Progenitor cell of endocrine pancreas (in vitro differentiated cells): ENCODE results near the gene PI4K2B. TPM values are rescaled to one million over a fixed set of nuclear protein-coding genes. Genes with fewer than 3 reads are reported as not detected.

Experiments
- DNase-seq: peaks from one replicate; pipeline ENCODE4 v3.0.0; 2021; ENCODE audit warnings: low spot score; ENCODE audit not compliant: unreplicated experiment
- H3K27ac Mint-ChIP-seq: 2 replicates; pipeline ENCODE4 v1.8.0; 2021; ENCODE audit warnings: mild to moderate bottlenecking, moderate library complexity, mixed read lengths
- H3K27me3 Mint-ChIP-seq: 2 replicates; pipeline ENCODE4 v1.8.0; 2021; ENCODE audit warnings: mixed read lengths
- H3K36me3 Mint-ChIP-seq: 2 replicates; pipeline ENCODE4 v1.8.0; 2022; ENCODE audit warnings: mixed read lengths; ENCODE audit not compliant: insufficient read depth
- H3K4me1 Mint-ChIP-seq: 2 replicates; pipeline ENCODE4 v1.8.0; 2021; ENCODE audit warnings: low read depth, mixed read lengths
- H3K4me3 Mint-ChIP-seq: 2 replicates; pipeline ENCODE4 v1.8.0; 2021; ENCODE audit warnings: low read depth, mild to moderate bottlenecking, moderate library complexity, mixed read lengths
- H3K9me3 Mint-ChIP-seq: 2 replicates; pipeline ENCODE4 v1.8.0; 2021; ENCODE audit warnings: low read depth, mixed read lengths
- total RNA-seq: library from RNA; stranded (reverse); gene quantifications from 2 replicates; pipeline ENCODE4 v1.2.1, GENCODE V29; 2021
- TF ChIP-seq, protein P1 (sequence below): fragments of 200-600 bp; sonication (generic); IDR thresholded peaks from one replicate; pipeline ENCODE4 v1.5.0; 2021; ENCODE audit warnings: antibody characterized with exemption, mild to moderate bottlenecking; ENCODE audit not compliant: unreplicated experiment

Gene PI4K2B
- total RNA-seq, 1 donor from 2014 or later, result 13.9 TPM

GRCh38 chr4:25258980-25259578 lies 25.2 kb downstream of the PI4K2B start:
- Mint-ChIP-seq H3K27ac (peak overlapping the region; percentile 16), H3K9me3 (no peaks in the 10 kb centered on the region), H3K4me3 (no peak overlapping the region), H3K4me1 (peaks cover 14% of the 10 kb centered on the region), H3K27me3 (no peaks in the 10 kb centered on the region), H3K36me3 (peaks cover 13% of the 10 kb centered on the region)
- TF ChIP-seq, protein P1, sequence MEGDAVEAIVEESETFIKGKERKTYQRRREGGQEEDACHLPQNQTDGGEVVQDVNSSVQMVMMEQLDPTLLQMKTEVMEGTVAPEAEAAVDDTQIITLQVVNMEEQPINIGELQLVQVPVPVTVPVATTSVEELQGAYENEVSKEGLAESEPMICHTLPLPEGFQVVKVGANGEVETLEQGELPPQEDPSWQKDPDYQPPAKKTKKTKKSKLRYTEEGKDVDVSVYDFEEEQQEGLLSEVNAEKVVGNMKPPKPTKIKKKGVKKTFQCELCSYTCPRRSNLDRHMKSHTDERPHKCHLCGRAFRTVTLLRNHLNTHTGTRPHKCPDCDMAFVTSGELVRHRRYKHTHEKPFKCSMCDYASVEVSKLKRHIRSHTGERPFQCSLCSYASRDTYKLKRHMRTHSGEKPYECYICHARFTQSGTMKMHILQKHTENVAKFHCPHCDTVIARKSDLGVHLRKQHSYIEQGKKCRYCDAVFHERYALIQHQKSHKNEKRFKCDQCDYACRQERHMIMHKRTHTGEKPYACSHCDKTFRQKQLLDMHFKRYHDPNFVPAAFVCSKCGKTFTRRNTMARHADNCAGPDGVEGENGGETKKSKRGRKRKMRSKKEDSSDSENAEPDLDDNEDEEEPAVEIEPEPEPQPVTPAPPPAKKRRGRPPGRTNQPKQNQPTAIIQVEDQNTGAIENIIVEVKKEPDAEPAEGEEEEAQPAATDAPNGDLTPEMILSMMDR, result no peak
- DNase-seq, result no peak

DNA sequence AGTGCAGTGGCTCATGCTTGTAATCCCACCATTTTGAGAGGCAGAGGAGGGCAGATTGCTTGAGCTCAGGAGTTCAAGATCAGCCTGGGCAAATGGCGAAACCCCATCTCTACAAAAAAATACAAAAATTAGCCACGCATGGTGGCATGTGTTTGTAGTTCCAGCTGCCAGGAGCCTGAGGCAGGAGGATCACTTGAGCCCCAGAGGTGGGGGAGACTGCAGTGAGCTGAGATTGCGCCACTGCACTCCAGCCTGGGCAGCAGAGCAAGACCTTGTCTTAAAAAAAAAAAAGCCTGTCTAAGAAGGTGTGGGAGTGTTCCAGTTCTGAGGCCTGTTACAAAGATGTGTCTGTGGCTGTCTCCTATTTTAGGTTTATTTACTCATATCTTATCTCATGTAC lies 38.0 kb downstream of the PI4K2B start:
- no peak for DNase-seq
- H3K27me3 Mint-ChIP-seq, result no peaks in the 10 kb centered on the region
- H3K27ac Mint-ChIP-seq, result no peak overlapping the region
- H3K36me3 Mint-ChIP-seq, result peaks cover 10% of the 10 kb centered on the region
- H3K9me3 Mint-ChIP-seq, result no peaks in the 10 kb centered on the region
- TF ChIP-seq, protein P1, result no peak
- no peak overlapping the region for H3K4me3 Mint-ChIP-seq
- H3K4me1 Mint-ChIP-seq, result no peaks in the 10 kb centered on the region

GRCh38 chr4:25280210-25280609 lies 46.4 kb downstream of the PI4K2B start:
- no peaks in the 10 kb centered on the region for H3K27me3 Mint-ChIP-seq

DNA sequence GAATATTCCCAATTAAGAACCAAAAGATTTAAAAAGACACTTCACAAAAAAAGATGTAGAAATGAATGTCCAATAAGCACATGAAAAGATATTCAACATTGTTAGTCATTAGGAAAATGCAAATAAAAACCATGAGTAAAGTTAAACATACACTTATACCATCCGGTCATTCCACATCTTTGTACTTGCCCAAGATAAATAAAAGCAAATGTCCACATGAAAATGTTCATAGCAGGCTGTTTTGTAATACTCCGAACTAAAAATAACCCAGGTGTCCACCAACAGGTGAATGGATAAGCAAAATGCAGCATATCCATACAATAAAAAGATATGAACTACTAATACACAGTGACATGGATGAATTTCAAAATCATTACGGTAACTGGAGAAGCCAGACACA lies 50.1 kb downstream of the PI4K2B start:
- TF ChIP-seq, protein P1, result no peak
- Mint-ChIP-seq H3K4me3 (no peak overlapping the region), H3K9me3 (peaks cover 19% of the 10 kb centered on the region), H3K4me1 (no peaks in the 10 kb centered on the region), H3K27me3 (no peaks in the 10 kb centered on the region), H3K36me3 (peaks cover 3% of the 10 kb centered on the region), H3K27ac (no peak overlapping the region)
- no peak for DNase-seq

More at GRCh38 chr4:25280210-25280609, 46.4 kb downstream of the PI4K2B start:
- H3K36me3 Mint-ChIP-seq, result peaks cover 6% of the 10 kb centered on the region
- TF ChIP-seq, protein P1, result no peak
- no peak overlapping the region for H3K27ac Mint-ChIP-seq
- H3K4me1 Mint-ChIP-seq, result no peaks in the 10 kb centered on the region
- DNase-seq, result no peak
- no peaks in the 10 kb centered on the region for H3K9me3 Mint-ChIP-seq
- no peak overlapping the region for H3K4me3 Mint-ChIP-seq

DNA sequence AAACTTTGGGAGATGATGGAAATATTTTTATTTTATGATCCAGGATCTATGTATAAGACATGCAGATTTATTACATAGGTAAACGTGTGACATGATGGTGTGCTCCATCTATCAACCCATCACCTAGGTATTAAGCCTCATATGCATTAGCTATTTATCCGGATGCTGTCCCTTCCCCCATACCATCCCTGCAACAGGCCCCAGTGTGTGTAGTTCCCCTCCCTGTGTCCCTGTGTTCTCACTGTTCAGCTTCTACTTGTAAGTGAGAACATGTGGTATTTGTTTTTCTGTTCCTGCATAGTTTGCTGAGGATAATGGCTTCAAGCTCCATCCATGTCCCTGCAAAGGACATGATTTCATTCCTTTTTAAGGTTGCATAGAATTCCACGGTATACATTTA lies 50.6 kb downstream of the PI4K2B start:
- Mint-ChIP-seq H3K4me3 (no peak overlapping the region), H3K36me3 (peaks cover 3% of the 10 kb centered on the region), H3K4me1 (no peaks in the 10 kb centered on the region), H3K9me3 (peaks cover 19% of the 10 kb centered on the region), H3K27ac (no peak overlapping the region), H3K27me3 (no peaks in the 10 kb centered on the region)
- DNase-seq, result no peak
- TF ChIP-seq, protein P1, result no peak
